RWPE2 (cell line): ENCODE data around the gene KIAA1755.

Experiments used
- ATAC-seq: fragments of 200-7000 bp; cut with Tn5 transposase; 3 replicates; pipeline ENCODE4 v1.9.1; 2021; ENCODE audit warnings: low read depth
- DNase-seq: peaks from one replicate; pipeline ENCODE4 v3.0.0-alpha.2; 2020; ENCODE audit warnings: low spot score
- H3K27ac ChIP-seq: fragments of 450-650 bp; 2 replicates; pipeline ENCODE4 v1.5.1; 2017; ENCODE audit warnings: mild to moderate bottlenecking; ENCODE audit not compliant: poor library complexity, severe bottlenecking
- H3K27me3 ChIP-seq: fragments of 250-450 bp; sonication (Bioruptor Pico); 2 replicates; pipeline ENCODE4 v1.5.1; 2021; ENCODE audit warnings: mild to moderate bottlenecking, moderate library complexity; ENCODE audit not compliant: insufficient read depth, poor library complexity, severe bottlenecking
- H3K36me3 ChIP-seq: fragments of 250-450 bp; sonication (Bioruptor Pico); 2 replicates; pipeline ENCODE4 v1.5.1; 2020; ENCODE audit warnings: low read depth, mild to moderate bottlenecking, moderate library complexity
- H3K4me1 ChIP-seq: fragments of 250-450 bp; sonication (Bioruptor Pico); 2 replicates; pipeline ENCODE4 v1.5.1; 2021; ENCODE audit warnings: mild to moderate bottlenecking, moderate library complexity; ENCODE audit not compliant: insufficient read depth, poor library complexity, severe bottlenecking
- H3K4me3 ChIP-seq: fragments of 250-450 bp; sonication (Bioruptor Pico); 2 replicates; pipeline ENCODE4 v1.5.1; 2021; ENCODE audit warnings: mild to moderate bottlenecking, moderate library complexity; ENCODE audit not compliant: severe bottlenecking
- H3K9me3 ChIP-seq: fragments of 250-450 bp; sonication (Bioruptor Pico); 2 replicates; pipeline ENCODE4 v1.5.1; 2021; ENCODE audit warnings: mild to moderate bottlenecking, moderate library complexity; ENCODE audit not compliant: severe bottlenecking
- TF ChIP-seq, protein P1 (sequence below): fragments of 450-650 bp; IDR thresholded peaks from one replicate; pipeline ENCODE4 v1.5.1; 2017; ENCODE audit warnings: mild to moderate bottlenecking, moderate library complexity; ENCODE audit not compliant: poor library complexity, severe bottlenecking

Gene KIAA1755

DNA sequence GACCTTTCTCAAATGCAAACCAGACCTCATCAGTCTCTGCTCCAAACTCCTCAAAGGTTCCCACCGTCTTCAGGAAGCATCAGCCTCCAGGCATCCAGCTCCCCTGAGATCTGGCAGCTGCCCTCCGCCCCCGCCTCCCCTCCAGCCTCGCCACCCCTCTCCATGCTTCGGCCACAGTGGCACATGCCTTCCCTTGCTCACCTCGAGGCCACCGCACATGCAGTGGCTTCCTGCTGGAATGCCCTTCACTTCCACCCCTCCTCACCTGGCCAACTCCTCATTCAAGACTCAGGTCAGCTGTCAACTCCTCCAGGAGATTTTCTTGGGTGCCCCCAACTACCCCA, 13.4 kb downstream of the KIAA1755 start:
- TF ChIP-seq, protein P1, sequence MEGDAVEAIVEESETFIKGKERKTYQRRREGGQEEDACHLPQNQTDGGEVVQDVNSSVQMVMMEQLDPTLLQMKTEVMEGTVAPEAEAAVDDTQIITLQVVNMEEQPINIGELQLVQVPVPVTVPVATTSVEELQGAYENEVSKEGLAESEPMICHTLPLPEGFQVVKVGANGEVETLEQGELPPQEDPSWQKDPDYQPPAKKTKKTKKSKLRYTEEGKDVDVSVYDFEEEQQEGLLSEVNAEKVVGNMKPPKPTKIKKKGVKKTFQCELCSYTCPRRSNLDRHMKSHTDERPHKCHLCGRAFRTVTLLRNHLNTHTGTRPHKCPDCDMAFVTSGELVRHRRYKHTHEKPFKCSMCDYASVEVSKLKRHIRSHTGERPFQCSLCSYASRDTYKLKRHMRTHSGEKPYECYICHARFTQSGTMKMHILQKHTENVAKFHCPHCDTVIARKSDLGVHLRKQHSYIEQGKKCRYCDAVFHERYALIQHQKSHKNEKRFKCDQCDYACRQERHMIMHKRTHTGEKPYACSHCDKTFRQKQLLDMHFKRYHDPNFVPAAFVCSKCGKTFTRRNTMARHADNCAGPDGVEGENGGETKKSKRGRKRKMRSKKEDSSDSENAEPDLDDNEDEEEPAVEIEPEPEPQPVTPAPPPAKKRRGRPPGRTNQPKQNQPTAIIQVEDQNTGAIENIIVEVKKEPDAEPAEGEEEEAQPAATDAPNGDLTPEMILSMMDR: no peak
- ATAC-seq: no peak
- Histone ChIP-seq H3K27me3 (no peaks in the 10 kb centered on the region), H3K4me3 (no peak overlapping the region), H3K4me1 (no peaks in the 10 kb centered on the region), H3K36me3 (no peaks in the 10 kb centered on the region), H3K27ac (no peak overlapping the region), H3K9me3 (peaks cover 7% of the 10 kb centered on the region)
- peak; percentile 73 for DNase-seq

DNA sequence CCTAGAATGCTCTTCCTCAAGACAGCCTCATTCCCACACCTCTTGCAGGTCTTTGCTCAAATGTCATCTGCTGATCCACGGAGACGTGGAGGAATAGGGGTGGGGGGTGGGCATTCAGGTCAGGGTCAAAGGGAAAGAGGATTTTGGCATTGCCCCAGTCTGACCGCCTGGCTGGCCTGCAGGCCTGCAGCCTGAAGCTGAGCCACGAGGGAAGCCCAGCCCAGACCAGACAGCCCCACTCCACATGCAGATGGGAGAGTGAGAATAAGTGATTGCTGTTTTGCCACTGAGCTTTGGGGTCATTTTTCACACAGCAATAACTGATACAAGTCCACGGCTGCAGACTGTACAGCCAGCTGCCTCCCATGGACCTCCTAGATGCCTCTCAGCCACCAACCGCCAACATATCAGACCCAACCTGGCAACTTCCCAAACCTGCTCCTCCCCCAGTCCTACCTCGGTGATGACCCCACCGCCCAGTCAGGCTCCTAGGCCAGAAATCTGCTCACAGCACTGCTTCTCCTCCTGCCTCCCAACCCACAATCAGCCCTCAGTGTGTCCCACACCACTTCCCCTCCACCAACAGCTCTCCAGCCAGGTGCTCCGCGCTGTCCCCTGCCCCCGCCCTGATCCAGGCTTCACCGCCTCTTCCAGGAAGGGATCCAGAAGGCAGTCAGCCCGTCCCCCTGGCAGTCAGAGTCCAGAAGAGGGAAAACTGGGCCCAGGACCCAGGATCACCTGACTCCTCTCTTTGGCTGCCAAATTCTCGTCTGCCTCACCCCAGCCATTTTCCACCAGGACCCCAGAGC, 14.0 kb downstream of the KIAA1755 start:
- ATAC-seq: no peak
- Histone ChIP-seq H3K36me3 (no peaks in the 10 kb centered on the region), H3K4me3 (no peak overlapping the region), H3K9me3 (peaks cover 7% of the 10 kb centered on the region), H3K27me3 (no peaks in the 10 kb centered on the region), H3K27ac (no peak overlapping the region), H3K4me1 (no peaks in the 10 kb centered on the region)
- TF ChIP-seq, protein P1: no peak
- peak; percentile 77 for DNase-seq

DNA sequence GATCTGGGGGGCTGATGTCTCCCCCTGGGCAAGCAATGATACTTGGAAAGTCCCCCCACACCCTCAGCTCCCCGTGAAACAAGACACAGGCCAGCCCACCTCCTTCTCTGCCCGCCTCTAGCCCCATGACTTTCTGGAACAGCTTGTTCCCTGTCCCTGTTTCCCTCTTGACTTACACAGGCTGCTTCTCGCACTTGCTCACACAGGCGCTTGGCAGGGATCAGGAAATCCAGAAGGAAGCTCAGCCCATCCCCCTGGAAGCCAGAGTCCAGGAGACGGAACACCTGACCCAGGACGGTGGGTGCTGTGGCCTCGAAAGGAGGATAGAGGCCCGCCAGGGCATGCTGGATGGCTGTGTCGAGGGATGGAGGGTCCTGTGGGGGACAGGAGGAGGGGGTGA, 14.8 kb downstream of the KIAA1755 start:
- ATAC-seq: no peak

DNA sequence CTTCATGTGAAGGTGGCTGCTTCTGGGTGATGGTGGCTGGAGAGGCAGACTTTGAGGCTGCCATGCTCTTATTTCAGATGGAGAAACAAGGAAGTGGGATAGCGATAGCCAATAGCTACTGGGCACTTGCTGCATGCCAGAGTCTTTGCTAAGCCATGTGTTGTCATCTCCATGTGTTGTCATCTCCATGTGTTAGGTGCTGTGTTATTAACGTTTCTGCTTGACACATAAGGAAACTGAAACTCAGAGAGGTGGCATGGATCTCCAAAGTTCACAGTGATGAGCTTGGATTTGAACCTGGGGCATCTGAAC, 16.9 kb downstream of the KIAA1755 start:
- ATAC-seq (no peak), DNase-seq (peak; percentile 31)
- TF ChIP-seq, protein P1: no peak
- H3K9me3 ChIP-seq: peaks cover 7% of the 10 kb centered on the region
- H3K27ac ChIP-seq: no peak overlapping the region
- no peak overlapping the region for H3K4me3 ChIP-seq
- H3K36me3 ChIP-seq: no peaks in the 10 kb centered on the region
- no peaks in the 10 kb centered on the region for H3K4me1 ChIP-seq
- H3K27me3 ChIP-seq: no peaks in the 10 kb centered on the region

More for the DNA sequence above, 14.8 kb downstream of the KIAA1755 start:
- TF ChIP-seq, protein P1: no peak
- peaks cover 7% of the 10 kb centered on the region for H3K9me3 ChIP-seq
- DNase-seq: peak; percentile 80
- no peaks in the 10 kb centered on the region for H3K36me3 ChIP-seq
- no peaks in the 10 kb centered on the region for H3K27me3 ChIP-seq
- no peaks in the 10 kb centered on the region for H3K4me1 ChIP-seq
- H3K4me3 ChIP-seq: no peak overlapping the region
- no peak overlapping the region for H3K27ac ChIP-seq

DNA sequence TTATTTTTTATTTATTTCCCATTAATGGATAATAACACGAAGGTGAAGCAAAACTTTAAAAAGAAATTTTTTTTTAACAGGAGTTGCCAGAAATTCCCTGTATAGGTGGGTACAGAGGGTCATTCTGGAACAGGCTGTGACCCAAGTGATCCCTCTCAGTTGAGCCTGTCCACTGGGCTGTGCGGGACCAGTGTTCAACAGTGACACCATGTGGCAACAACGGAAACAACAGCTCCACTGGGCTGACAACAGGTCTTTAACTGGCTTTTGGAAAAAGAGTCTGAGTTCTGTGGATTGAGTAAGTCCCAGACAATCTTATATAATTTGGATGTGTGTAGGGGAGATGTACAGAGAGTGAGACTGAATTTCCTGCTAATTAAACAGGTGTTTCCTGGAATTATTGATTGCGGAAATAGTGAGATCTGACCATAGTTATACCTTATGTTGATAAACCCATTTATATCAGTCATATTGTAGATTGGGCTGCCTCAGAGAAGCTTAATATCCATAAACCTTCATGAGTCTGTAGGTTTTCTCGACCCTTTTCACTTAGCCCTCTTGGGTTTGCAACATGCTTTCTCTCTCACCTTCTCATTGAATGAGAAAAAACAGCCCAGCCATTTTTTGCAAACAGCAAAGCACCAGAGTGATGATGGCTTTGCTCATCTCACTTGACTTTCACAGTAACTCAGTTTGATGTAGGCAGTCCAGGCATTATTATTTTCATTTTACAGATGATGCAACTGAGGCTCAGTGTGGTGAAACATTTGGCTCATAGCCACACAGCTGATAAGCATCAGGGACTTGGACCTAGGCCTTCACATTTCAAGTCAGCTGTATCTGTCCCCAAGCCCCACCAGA, 17.5 kb downstream of the KIAA1755 start:
- Histone ChIP-seq H3K9me3 (peaks cover 7% of the 10 kb centered on the region), H3K27ac (no peak overlapping the region), H3K4me3 (no peak overlapping the region), H3K36me3 (no peaks in the 10 kb centered on the region), H3K27me3 (no peaks in the 10 kb centered on the region), H3K4me1 (no peaks in the 10 kb centered on the region)
- TF ChIP-seq, protein P1: peak; percentile 89
- DNase-seq (peak; percentile 49), ATAC-seq (no peak)
